ENCODE results near the gene ECI1. TPM values are rescaled to one million over a fixed set of nuclear protein-coding genes. Genes with fewer than 3 reads are reported as not detected.

Gene ECI1
- total RNA-seq, 1 experiment from 2014 or later = 157 TPM

DNA sequence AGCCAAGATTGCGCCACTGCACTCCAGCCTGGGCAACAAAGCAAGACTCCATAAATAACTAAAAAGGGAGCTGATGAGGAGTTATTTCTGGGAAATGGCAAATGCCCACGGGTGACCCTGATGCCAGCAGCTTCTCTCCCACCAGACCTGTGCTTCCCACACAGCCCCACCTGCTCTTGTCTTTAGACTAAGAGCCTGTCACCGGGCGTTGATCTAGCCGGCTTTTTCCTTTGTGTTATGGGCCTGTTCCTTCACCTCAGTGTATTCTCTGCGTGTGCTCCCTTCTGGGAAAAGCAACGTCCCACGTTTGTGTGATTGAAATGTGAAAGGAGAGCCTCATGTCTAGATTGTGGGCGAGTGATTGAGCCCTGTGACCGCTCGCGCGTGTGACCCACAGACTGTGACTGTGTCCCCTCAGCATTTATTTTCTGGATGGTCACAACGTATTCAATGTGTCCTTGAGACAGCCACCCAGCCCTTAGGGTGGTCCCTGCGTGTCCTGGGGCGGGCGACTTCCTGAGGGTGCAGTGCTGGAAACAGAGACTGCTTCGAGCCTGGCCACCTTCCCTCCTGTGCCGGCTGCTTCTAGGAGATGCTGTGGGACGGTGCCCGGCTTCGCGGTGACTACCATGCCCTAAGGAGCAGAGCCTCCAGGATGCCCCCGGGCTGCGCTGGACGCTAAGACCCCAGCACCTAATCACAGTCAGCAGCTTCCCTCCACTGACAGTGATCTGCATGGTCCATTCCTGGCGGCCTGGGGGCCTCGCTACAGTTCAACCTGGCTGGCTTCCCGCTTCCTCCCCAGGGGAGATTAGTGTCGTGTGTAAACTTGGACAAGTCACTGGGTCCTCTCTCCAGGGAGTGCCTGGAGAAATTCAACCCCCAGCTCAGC lies 24.3 kb upstream of the ECI1 start:
- ChIA-PET POLR2A (interaction anchor here (0.6 kb wide), 3 partner anchors 10 to 255 kb away, joined by 4 to 6 read pairs (median 5); partner anchors contain the start of gene CEMP1), CTCF (no interaction called here)
- BruUV-seq (replicated peaks) = no TSS peak
- H3K27me3 ChIP-seq (replicated peaks; ENCODE audit: control insufficient read depth, insufficient read depth, low read length) = no peaks in the 10 kb centered on the region
- Mint-ChIP-seq H3K4me1 (ENCODE audit: low read depth, unreplicated experiment) (no peaks in the 10 kb centered on the region), H3K27me3 (ENCODE audit: insufficient read depth, unreplicated experiment) (peaks cover 2% of the 10 kb centered on the region), H3K4me3 (ENCODE audit: unreplicated experiment) (no peak overlapping the region), H3K9me3 (ENCODE audit: unreplicated experiment) (no peaks in the 10 kb centered on the region), H3K36me3 (ENCODE audit: insufficient read depth, unreplicated experiment) (peaks cover 8% of the 10 kb centered on the region), H3K27ac (ENCODE audit: unreplicated experiment) (no peak overlapping the region)
- DNase-seq = no peak
- intact Hi-C loops (cut with micrococcal nuclease; ENCODE audit: unreplicated experiment) = no loop called here
- no peak overlapping the region for H3K4me3 ChIP-seq (ENCODE audit: low read depth, low read length)
- H3K36me3 ChIP-seq (ENCODE audit: control insufficient read depth, insufficient read depth, low read length) = no peaks in the 10 kb centered on the region
- TF ChIP-seq, protein P1, sequence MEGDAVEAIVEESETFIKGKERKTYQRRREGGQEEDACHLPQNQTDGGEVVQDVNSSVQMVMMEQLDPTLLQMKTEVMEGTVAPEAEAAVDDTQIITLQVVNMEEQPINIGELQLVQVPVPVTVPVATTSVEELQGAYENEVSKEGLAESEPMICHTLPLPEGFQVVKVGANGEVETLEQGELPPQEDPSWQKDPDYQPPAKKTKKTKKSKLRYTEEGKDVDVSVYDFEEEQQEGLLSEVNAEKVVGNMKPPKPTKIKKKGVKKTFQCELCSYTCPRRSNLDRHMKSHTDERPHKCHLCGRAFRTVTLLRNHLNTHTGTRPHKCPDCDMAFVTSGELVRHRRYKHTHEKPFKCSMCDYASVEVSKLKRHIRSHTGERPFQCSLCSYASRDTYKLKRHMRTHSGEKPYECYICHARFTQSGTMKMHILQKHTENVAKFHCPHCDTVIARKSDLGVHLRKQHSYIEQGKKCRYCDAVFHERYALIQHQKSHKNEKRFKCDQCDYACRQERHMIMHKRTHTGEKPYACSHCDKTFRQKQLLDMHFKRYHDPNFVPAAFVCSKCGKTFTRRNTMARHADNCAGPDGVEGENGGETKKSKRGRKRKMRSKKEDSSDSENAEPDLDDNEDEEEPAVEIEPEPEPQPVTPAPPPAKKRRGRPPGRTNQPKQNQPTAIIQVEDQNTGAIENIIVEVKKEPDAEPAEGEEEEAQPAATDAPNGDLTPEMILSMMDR (IDR thresholded peaks at IDR 0.05; ENCODE audit: insufficient read depth in 1 of 2, low read depth in 1 of 2, low read length in 1 of 2, severe bottlenecking in 1 of 2, unreplicated experiment in 1 of 2) = no peak
- H3K9me3 ChIP-seq = no peaks in the 10 kb centered on the region
- H3K4me1 ChIP-seq = no peaks in the 10 kb centered on the region

DNA sequence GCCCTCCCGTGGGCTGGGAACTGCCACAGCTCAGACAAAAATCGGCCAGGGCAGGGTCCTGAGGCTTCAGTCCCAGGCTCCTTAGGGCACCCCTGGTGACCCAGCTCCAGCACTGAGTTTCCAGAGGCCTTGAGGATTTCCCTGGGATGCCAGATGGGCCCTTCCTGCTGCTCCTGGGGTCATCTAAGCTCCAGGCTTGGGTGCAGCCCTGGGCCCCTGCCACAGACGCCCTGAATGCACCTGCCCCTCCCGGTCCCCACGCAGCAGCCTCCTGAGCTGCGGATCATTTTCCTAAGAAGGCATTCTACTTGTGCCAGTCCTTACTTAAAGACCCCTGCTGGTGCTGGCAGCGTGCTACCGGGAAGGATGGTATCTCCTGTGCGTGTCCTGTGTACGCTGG lies 22.5 kb upstream of the ECI1 start:
- 0 out of 2 replicates have a peak, but pooled peaks cover 6% of the 10 kb centered on the region for H3K4me1 ChIP-seq
- no peaks in the 10 kb centered on the region for H3K36me3 ChIP-seq (ENCODE audit: control insufficient read depth, insufficient read depth, low read length)
- H3K4me3 ChIP-seq (ENCODE audit: low read depth, low read length) = no peak overlapping the region
- ChIA-PET CTCF (no interaction called here), POLR2A (no interaction called here)
- BruUV-seq (replicated peaks) = no TSS peak
- Mint-ChIP-seq H3K9me3 (ENCODE audit: unreplicated experiment) (no peaks in the 10 kb centered on the region), H3K4me1 (ENCODE audit: low read depth, unreplicated experiment) (peaks cover 7% of the 10 kb centered on the region), H3K27me3 (ENCODE audit: insufficient read depth, unreplicated experiment) (no peaks in the 10 kb centered on the region), H3K36me3 (ENCODE audit: insufficient read depth, unreplicated experiment) (peaks cover 14% of the 10 kb centered on the region), H3K27ac (ENCODE audit: unreplicated experiment) (no peak overlapping the region), H3K4me3 (ENCODE audit: unreplicated experiment) (no peak overlapping the region)
- no peaks in the 10 kb centered on the region for H3K27me3 ChIP-seq (replicated peaks; ENCODE audit: control insufficient read depth, insufficient read depth, low read length)
- TF ChIP-seq, protein P1 (IDR thresholded peaks at IDR 0.05; ENCODE audit: insufficient read depth in 1 of 2, low read depth in 1 of 2, low read length in 1 of 2, severe bottlenecking in 1 of 2, unreplicated experiment in 1 of 2) = no peak
- intact Hi-C loops (cut with micrococcal nuclease; ENCODE audit: unreplicated experiment) = no loop called here
- no peak for DNase-seq
- H3K9me3 ChIP-seq = no peaks in the 10 kb centered on the region

DNA sequence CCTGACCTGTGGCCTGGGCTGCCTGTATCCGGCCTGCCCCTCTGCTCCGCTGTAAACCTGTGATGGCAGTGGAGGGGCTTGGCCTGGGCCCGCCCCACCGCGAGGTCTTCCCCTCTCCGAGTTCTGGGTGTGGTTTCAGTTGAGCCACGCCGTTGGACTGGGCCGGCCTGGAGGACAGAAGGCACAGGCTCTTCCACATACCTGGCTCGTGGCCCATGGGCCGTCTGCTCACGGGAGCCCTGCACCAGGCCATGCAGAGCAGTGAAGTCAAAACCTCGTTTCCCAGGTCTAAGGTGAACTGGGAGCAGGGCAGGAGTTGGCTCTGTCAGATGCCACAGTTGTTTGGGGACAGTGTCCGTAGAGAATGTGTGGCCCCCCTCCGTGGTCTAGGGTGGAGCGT lies 22.1 kb upstream of the ECI1 start:
- Histone ChIP-seq H3K4me3 (ENCODE audit: low read depth, low read length) (no peak overlapping the region), H3K27me3 (replicated peaks; ENCODE audit: control insufficient read depth, insufficient read depth, low read length) (no peaks in the 10 kb centered on the region), H3K4me1 (0 out of 2 replicates have a peak, but pooled peaks cover 6% of the 10 kb centered on the region), H3K9me3 (no peaks in the 10 kb centered on the region), H3K36me3 (ENCODE audit: control insufficient read depth, insufficient read depth, low read length) (no peaks in the 10 kb centered on the region)
- no TSS peak for BruUV-seq (replicated peaks)
- H3K4me3 Mint-ChIP-seq (ENCODE audit: unreplicated experiment) = no peak overlapping the region
- no peak overlapping the region for H3K27ac Mint-ChIP-seq (ENCODE audit: unreplicated experiment)
- H3K9me3 Mint-ChIP-seq (ENCODE audit: unreplicated experiment) = no peaks in the 10 kb centered on the region
- H3K4me1 Mint-ChIP-seq (ENCODE audit: low read depth, unreplicated experiment) = peaks cover 7% of the 10 kb centered on the region
- POLR2A ChIA-PET = interaction anchor here (0.6 kb wide), 1 partner anchor 50 kb away, joined by 3 read pairs; no protein-coding TSS in a partner anchor
- H3K27me3 Mint-ChIP-seq (ENCODE audit: insufficient read depth, unreplicated experiment) = no peaks in the 10 kb centered on the region
- TF ChIP-seq, protein P1 (IDR thresholded peaks at IDR 0.05; ENCODE audit: insufficient read depth in 1 of 2, low read depth in 1 of 2, low read length in 1 of 2, severe bottlenecking in 1 of 2, unreplicated experiment in 1 of 2) = no peak
- CTCF ChIA-PET = no interaction called here
- DNase-seq = no peak
- peaks cover 14% of the 10 kb centered on the region for H3K36me3 Mint-ChIP-seq (ENCODE audit: insufficient read depth, unreplicated experiment)
- intact Hi-C loops (cut with micrococcal nuclease; ENCODE audit: unreplicated experiment) = no loop called here
